ENCODE measurements around the gene HASPIN.

- no peak for TF ChIP-seq GATA2 (IDR thresholded peaks at IDR 0.05; ENCODE audit: low read depth, low read length)
- TF ChIP-seq GATA3 (IDR thresholded peaks at IDR 0.05; ENCODE audit: low read depth, low read length), result no peak
Observed at GRCh38 chr17:3753624-3754023, 29.9 kb downstream of the HASPIN start.
